GM13976 (cell line): ENCODE data around the gene ZFYVE28.
"Not testable (repeated sequence)": the region's sequence is repeated elsewhere in the genome, so short reads cannot be mapped to it uniquely, and the experiment has no call there.

Experiments used
- DNase-seq: peaks from one replicate; pipeline ENCODE4 v3.0.0; 2012; ENCODE audit warnings: low spot score
- in situ Hi-C: fragments of 300-500 bp; cut with MboI; formaldehyde crosslinking; loops from one replicate; pipeline ENCODE4 v1.12.0; 2022; ENCODE audit warnings: low sequenced_read_pairs, mixed read lengths, inconsistent platforms; ENCODE audit not compliant: unreplicated experiment
- TF ChIP-seq, protein P1 (sequence below): IDR thresholded peaks from 2 replicates; pipeline ENCODE4 v1.5.1; 2012; ENCODE audit warnings: borderline replicate concordance, mild to moderate bottlenecking; ENCODE audit not compliant: insufficient read depth; ENCODE audit errors: extremely low read depth, missing control alignments, control extremely low read depth

Gene ZFYVE28

DNA sequence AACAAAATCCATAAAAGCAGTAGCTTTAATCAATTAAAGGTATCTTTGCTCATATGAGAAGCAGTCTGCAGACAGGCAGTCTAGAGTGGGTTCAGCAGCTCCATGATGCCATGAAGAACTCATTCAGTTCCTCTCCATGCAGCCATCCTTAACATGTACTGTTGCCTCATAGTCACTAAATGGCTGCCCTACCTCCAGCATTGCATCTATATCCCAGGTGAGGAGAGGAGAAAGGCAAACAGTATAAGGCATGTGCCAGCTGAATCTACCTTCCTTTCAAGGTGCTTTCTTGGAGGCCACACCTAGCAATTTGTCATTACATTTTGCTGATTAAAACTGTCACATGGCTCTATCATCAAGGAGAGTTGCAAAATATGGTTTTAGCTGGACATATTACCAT is 13.6 kb upstream of the ZFYVE28 start:
- TF ChIP-seq, protein P1, sequence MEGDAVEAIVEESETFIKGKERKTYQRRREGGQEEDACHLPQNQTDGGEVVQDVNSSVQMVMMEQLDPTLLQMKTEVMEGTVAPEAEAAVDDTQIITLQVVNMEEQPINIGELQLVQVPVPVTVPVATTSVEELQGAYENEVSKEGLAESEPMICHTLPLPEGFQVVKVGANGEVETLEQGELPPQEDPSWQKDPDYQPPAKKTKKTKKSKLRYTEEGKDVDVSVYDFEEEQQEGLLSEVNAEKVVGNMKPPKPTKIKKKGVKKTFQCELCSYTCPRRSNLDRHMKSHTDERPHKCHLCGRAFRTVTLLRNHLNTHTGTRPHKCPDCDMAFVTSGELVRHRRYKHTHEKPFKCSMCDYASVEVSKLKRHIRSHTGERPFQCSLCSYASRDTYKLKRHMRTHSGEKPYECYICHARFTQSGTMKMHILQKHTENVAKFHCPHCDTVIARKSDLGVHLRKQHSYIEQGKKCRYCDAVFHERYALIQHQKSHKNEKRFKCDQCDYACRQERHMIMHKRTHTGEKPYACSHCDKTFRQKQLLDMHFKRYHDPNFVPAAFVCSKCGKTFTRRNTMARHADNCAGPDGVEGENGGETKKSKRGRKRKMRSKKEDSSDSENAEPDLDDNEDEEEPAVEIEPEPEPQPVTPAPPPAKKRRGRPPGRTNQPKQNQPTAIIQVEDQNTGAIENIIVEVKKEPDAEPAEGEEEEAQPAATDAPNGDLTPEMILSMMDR, result no peak
- no peak for DNase-seq
- in situ Hi-C loops, result no loop called here

DNA sequence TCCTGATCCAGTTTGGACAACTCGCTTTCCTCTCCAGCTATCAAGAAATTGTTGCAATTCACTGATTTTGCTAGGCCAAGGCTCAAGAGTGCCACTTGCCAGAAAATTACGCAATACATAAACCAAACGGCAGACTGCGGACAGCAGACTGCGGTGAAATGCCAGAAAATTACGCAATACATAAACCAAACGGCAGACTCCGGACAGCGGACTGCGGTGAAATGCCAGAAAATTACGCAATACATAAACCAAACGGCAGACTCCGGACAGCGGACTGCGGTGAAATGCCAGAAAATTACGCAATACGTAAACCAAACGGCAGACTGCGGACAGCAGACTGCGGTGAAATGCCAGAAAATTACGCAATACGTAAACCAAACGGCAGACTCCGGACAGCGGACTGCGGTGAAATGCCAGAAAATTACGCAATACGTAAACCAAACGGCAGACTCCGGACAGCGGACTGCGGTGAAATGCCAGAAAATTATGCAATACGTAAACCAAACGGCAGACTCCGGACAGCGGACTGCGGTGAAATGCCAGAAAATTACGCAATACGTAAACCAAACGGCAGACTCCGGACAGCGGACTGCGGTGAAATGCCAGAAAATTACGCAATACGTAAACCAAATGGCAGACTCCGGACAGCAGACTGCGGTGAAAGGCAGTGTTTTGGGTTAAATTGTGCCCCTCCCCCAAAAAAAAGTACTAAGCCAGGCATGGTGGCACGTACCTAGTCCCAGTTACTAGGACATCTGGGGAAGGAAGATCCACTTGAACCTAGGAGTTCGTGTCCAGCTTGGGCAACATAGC is 11.7 kb upstream of the ZFYVE28 start:
- DNase-seq, in situ Hi-C loops: not testable (repeated sequence)

DNA sequence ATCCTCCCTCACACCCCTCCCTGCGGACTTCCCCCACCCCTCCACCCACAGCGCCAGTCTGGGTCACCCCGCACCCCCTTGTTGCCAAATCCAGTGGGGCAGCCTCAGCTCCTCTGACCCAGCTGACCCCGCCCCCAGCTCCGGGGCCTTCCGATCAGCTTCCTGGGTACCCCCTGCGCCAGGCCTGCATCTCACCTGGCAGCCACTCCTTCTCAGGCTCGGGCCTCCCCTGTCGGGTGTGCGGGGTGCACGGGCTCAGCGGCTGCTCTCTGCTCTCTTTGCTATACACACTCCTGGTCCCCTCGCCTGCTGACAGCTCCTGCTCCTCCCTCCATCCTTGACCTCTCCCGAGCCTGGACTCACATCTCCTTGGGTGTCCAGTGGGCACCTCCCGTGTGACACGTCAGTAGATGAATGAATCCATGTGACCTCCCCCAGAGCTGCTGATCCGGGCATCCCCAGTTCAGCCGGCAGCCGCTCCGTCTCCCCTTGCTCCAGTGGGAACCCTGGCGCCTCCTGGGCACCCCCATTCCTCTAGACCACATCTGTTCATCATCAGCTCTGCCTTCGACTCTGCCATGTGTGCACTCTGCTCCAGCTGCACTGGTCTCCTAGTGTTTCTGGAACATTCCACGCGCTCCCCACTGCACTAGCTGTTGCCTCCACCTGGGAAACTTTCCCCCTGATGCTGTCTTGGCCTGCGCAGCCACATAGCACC is 10.2 kb upstream of the ZFYVE28 start:
- no peak for DNase-seq
- in situ Hi-C loops, result no loop called here
- TF ChIP-seq, protein P1, result no peak

DNA sequence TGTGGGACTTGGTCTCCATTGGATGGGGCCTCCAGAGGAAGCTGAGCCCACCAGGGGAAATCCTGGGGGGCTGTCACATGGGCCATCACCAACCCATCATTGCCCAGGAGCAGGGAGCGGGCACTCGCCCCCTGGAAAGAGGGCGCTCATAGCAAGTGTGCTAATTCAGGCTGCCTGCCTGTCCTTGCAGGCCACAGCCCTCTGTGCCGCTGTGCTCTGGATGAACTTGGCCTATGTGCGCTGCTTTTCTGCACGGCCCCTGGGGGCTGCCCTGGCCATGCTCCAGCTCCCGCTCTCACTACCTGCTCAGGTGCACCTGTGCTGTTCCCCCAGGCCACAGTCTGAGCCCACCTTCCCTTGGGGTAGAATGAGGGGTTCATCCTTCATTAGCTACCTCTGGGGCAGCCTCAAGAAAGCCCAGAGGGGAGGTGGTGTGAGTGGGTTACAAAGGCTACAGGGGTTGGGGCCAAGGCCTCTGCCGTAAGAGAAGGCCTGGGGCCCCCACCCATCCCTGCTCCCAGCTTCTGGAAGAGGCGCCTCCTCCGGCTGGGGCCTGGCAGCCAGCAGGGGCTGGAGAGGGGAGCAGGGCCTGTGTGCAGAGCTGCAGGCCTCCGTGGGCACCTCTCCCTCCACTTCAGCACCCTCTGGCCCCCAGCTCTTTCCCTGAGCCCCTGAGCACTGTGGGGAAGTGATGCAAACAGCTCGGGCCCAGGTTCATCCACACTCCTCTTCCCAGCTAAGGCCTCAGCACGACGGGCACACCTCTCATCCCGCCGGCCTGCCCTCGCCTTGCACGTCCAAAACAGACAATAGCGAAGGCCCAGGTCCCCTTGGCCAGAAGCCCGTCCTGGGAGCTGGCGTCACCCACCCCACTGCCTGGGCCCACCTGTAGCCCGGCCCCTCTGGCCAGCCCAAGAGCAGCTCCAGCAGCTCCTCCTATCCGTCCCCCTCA is 9.2 kb upstream of the ZFYVE28 start:
- TF ChIP-seq, protein P1, result no peak
- no peak for DNase-seq
- in situ Hi-C loops, result no loop called here

DNA sequence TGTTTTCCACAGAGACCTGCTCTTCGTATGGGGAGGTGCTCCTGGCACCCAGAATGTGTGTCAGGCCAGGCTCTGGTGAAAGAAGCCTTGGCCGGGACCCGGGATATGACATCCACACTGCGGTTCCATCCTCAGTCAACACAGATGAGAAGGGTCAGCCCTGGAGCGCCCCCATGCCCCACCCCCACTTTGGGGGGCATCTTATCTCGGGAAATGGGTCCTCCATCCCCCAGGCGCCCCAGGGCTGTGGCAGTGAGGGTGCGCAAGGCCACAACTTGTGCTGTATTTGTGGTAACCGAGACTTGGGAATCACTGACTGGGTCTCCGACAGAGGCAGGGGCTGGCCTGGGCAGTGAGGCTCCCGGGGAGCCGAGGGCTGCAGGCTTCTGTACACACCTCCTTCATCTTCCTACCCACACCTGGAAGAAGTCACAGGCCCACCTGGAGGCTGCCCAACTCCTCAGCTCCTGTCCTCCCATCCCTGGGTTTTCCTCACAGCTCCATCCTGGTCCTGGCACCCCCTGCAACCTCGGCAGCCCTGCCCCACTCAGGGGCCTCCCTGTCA is 8.3 kb upstream of the ZFYVE28 start:
- TF ChIP-seq, protein P1, result no peak
- in situ Hi-C loops, result no loop called here
- no peak for DNase-seq

DNA sequence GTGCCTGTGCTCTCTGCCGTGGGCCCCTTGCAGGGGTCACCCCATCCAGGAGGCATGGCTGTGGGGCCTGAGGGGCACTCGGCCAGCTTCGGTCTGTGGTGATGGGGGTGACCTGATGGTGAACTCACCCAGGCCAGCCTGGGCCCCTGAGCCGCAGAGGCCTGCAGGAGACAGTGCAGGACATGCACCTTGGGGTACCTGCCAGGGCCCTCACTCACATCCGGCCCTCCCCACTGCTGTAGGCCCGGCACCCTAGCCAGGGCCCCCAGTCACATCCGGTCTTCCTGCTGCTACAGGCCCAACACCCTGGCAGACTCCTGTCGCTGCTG is 7.6 kb upstream of the ZFYVE28 start:
- TF ChIP-seq, protein P1, result no peak
- in situ Hi-C loops, result no loop called here
- DNase-seq, result no peak
